Nephron progenitor cell (in vitro differentiated cells): ENCODE results near the gene HEG1.

Source experiments
- DNase-seq: peaks from one replicate; pipeline ENCODE4 v3.0.0; 2021
- H3K27ac Mint-ChIP-seq: 2 replicates; pipeline ENCODE4 v1.8.0; 2021; ENCODE audit warnings: mild to moderate bottlenecking, moderate library complexity, mixed read lengths
- H3K27me3 Mint-ChIP-seq: 2 replicates; pipeline ENCODE4 v1.8.0; 2021; ENCODE audit warnings: mild to moderate bottlenecking, low read depth, mixed read lengths; ENCODE audit not compliant: poor library complexity
- H3K36me3 Mint-ChIP-seq: 2 replicates; pipeline ENCODE4 v1.8.0; 2021; ENCODE audit warnings: low read depth, mixed read lengths
- H3K4me1 Mint-ChIP-seq: 2 replicates; pipeline ENCODE4 v1.8.0; 2021; ENCODE audit warnings: mixed read lengths
- H3K4me3 Mint-ChIP-seq: 2 replicates; pipeline ENCODE4 v1.8.0; 2021; ENCODE audit warnings: mild to moderate bottlenecking, moderate library complexity, mixed read lengths
- H3K9me3 Mint-ChIP-seq: 2 replicates; pipeline ENCODE4 v1.8.0; 2021; ENCODE audit warnings: mild to moderate bottlenecking, moderate library complexity, mixed read lengths
- TF ChIP-seq, protein P1 (sequence below): fragments of 200-600 bp; sonication (generic); IDR thresholded peaks from 2 replicates; pipeline ENCODE4 v1.5.0; 2021; ENCODE audit warnings: antibody characterized with exemption

Gene HEG1

DNA sequence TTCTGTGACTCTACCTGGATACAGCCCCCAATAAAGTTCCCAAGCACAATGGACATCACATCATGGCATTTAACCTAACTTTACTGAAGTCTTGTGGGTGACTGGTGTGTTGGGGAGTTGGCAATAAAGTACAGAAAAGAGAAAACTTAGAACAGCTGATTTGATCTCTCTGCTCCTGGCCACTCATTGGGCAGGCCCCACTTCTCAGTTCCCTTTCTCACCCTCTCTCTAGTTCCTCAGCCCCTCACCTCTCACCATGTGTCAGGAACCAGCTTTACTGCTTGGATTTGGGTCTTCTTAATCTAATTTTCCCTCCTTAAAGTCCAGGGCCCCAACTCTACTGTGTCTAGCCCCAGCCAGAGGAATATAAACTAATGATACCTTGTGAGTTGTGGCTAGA is 120.5 kb downstream of the HEG1 start:
- Mint-ChIP-seq H3K27me3 (peaks cover 10% of the 10 kb centered on the region), H3K27ac (no peak overlapping the region), H3K36me3 (no peaks in the 10 kb centered on the region), H3K9me3 (peaks cover 3% of the 10 kb centered on the region), H3K4me1 (no peaks in the 10 kb centered on the region), H3K4me3 (no peak overlapping the region)
- DNase-seq, result no peak
- TF ChIP-seq, protein P1, sequence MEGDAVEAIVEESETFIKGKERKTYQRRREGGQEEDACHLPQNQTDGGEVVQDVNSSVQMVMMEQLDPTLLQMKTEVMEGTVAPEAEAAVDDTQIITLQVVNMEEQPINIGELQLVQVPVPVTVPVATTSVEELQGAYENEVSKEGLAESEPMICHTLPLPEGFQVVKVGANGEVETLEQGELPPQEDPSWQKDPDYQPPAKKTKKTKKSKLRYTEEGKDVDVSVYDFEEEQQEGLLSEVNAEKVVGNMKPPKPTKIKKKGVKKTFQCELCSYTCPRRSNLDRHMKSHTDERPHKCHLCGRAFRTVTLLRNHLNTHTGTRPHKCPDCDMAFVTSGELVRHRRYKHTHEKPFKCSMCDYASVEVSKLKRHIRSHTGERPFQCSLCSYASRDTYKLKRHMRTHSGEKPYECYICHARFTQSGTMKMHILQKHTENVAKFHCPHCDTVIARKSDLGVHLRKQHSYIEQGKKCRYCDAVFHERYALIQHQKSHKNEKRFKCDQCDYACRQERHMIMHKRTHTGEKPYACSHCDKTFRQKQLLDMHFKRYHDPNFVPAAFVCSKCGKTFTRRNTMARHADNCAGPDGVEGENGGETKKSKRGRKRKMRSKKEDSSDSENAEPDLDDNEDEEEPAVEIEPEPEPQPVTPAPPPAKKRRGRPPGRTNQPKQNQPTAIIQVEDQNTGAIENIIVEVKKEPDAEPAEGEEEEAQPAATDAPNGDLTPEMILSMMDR, result no peak

DNA sequence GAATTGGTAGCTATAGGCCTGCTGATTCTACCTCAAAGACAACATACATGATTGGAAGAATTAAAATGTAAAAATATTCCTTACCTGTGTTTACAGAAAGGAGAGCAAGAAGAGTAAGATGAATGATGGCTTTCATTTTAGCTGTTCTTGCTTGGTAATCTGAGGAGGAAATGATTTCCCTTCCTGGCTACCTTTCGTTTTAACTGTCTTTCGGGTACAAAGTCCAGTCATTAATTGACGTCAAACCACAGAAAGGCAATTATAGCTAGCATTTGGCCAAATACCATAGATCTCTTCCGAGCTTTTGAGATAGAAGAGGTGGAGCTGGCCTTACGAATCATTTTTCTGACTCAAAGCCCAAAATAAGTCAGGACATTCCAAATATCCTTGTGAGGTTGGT is 121.2 kb downstream of the HEG1 start, which contains the start of gene MUC13:
Gene MUC13, minus strand, starts transcription at position 175 of the 400 bp plus-strand sequence. Its CDS starts 39 bp downstream, at position 136.
- no peaks in the 10 kb centered on the region for H3K4me1 Mint-ChIP-seq
- TF ChIP-seq, protein P1, result no peak
- peaks cover 3% of the 10 kb centered on the region for H3K9me3 Mint-ChIP-seq
- no peak within 1 kb of the TSS for H3K27ac Mint-ChIP-seq
- peaks cover 10% of the 10 kb centered on the region for H3K27me3 Mint-ChIP-seq
- no peak within 1 kb of the TSS for H3K4me3 Mint-ChIP-seq
- DNase-seq, result no peak
- H3K36me3 Mint-ChIP-seq, result no peaks in the 10 kb centered on the region

DNA sequence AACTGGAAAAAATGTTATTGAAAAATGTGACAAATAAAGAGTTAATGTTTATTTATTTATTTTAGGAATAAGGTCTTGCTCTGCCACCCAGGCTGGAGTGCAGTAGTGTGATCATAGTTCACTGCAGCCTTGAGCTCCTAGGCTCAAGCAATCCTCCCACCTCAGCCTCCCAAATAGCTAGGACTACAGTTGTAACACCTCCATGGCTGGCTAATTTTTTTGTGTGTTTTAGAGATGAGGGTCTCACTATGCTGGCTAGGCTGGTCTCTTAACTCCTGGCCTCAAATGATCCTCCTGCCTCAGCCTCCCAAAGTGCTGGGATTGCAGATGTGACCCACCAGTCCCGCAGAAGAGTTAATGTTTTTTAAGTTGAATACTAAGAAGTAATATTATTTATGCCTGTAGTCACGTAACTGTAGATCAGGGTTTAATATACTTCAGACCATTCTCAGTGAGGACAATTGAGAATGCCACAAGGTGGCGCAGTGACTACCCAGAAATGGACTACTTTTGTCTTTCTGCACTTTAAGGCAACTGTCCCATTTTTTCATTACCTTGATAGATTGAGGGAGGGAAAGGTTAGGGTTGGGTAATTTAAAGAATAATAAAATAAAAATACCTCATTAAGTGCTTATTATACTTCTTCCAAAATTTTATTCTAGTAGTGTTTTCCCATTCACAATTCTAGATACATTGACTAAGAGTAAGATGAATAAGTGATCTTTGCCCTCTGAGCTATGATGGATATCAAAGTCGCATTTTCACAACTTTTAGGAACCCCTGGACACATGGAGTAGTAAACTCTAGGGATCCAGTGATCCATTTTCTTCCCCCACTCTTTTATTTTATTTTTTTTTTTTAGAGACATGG is 127.2 kb downstream of the HEG1 start:
- peaks cover 5% of the 10 kb centered on the region for H3K27me3 Mint-ChIP-seq
- H3K4me1 Mint-ChIP-seq, result no peaks in the 10 kb centered on the region
- TF ChIP-seq, protein P1, result peak; percentile 73
- H3K36me3 Mint-ChIP-seq, result no peaks in the 10 kb centered on the region
- H3K27ac Mint-ChIP-seq, result no peak overlapping the region
- H3K9me3 Mint-ChIP-seq, result no peaks in the 10 kb centered on the region
- DNase-seq, result peak; percentile 63
- H3K4me3 Mint-ChIP-seq, result no peak overlapping the region

DNA sequence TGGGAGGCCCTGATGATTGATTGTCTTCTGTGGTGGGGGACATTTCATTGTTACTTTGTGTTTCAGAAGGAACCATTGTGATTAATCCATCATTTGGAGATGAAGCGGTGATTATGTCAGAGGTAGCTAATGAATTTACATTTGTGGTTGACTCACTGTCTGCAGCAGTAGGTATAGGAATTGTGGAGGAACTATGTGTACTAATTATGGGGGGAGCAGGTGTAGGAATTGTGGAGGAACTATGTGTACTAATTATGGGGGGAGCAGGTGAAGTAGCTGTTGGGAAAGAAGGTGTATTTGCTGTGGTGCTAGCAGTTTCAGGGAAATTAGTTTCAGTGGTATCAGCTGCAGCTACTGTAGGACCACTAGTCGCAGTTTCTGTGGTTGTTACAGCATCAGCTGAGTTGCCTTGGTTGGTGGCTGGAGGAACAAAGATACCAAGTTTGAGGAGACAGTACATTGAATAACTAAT is 128.2 kb downstream of the HEG1 start:
- Mint-ChIP-seq H3K9me3 (no peaks in the 10 kb centered on the region), H3K36me3 (no peaks in the 10 kb centered on the region), H3K27me3 (peaks cover 5% of the 10 kb centered on the region), H3K27ac (no peak overlapping the region), H3K4me1 (no peaks in the 10 kb centered on the region), H3K4me3 (no peak overlapping the region)
- TF ChIP-seq, protein P1, result no peak
- no peak for DNase-seq

DNA sequence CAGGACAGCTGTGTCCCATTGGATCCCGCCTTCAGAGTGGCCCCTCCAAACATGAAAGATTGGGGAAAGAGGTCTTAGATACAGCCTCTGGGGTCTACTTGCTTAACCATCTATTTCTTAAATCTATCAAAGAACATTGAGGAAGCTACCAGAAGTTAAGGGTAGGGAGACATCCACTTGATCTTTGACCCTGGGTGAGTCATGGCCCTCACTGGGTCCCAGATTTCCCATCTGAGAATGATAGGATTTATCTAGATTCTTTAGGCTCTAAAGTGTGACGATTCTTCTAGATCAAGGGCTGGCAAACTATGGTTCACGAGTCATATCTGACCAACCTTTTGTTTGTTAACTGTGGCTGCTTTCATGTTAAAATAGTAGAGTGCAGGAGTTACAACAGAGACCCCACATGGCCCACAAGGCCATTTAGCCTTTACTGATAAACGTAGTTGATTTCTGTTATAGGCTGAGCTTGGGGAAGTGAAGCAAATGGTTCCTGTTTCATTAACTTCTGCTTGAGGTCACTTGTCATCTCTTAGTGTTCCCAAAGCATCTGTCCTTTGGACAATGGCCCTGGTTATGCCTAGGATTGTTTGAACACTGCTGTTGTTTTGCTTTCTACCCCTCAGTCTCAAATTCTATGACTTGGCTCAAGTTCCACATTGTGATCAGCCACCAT is 129.2 kb downstream of the HEG1 start:
- no peak overlapping the region for H3K27ac Mint-ChIP-seq
- no peak overlapping the region for H3K4me3 Mint-ChIP-seq
- no peaks in the 10 kb centered on the region for H3K9me3 Mint-ChIP-seq
- no peaks in the 10 kb centered on the region for H3K4me1 Mint-ChIP-seq
- peaks cover 5% of the 10 kb centered on the region for H3K27me3 Mint-ChIP-seq
- no peak for DNase-seq
- TF ChIP-seq, protein P1, result no peak
- H3K36me3 Mint-ChIP-seq, result no peaks in the 10 kb centered on the region
